Stimulated activated CD4-positive, alpha-beta T cell treated with anti-CD3 and anti-CD28 coated beads, Interleukin-4, amount 100 ng/mL, for 48 hours (primary cell): ENCODE results near the gene OSBPL8.

Experiments
- DNase-seq, 2 donors: peaks; one replicate each; pipeline ENCODE4 v3.0.0-alpha.2; 2020; ENCODE audit warnings: low read depth in 2 of 2

The OSBPL8 gene

DNA sequence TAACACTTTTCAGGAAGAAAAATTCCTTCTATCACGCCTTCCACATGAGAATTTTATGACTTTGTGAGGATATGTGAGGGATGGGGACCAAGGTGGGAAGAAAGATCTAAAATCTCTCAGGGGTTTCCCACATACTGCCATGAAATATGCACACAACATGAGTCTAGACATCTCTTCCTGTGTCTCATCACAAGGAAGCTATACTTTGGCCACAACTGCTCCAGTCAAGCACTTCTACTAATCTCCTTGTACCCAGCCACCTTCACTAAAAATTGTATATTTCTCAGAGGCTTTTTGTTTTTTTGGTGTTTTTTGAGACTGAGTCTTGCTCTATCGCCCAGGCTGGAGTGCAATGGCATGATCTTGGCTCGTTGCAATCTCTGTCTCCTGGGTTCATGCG, 3.2 kb downstream of the OSBPL8 start:
- no peak for DNase-seq

- DNase-seq: no peak
Measured at GRCh38 chr12:76555797-76556196, 3.8 kb downstream of the OSBPL8 start.

DNA sequence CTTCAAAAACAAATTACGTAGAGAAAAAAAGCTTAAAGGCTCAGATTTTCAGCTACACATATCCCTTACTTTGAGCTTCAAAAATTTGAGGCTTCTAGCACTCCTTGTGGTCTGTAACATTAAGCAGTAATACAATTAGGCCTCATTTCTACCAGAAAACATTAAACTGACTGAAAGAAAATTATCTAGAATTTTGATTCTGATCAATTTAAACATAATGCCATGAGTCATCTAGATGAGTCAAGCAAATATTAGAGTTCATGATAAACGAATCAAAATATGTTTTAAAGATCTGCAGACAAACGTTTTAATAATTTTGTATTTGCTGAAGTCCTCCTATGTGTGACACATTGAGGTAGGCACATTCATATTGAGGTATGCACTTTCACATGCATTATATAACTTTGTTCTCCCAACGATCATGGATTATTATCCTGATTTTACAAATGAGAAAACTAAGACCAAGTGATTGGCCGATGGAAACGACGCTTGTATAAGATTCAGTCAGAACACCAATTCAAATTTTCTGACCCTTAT, 4.3 kb downstream of the OSBPL8 start:
- no peak for DNase-seq

- no peak for DNase-seq
Measured at GRCh38 chr12:76554405-76555230, 5.0 kb downstream of the OSBPL8 start.

DNA sequence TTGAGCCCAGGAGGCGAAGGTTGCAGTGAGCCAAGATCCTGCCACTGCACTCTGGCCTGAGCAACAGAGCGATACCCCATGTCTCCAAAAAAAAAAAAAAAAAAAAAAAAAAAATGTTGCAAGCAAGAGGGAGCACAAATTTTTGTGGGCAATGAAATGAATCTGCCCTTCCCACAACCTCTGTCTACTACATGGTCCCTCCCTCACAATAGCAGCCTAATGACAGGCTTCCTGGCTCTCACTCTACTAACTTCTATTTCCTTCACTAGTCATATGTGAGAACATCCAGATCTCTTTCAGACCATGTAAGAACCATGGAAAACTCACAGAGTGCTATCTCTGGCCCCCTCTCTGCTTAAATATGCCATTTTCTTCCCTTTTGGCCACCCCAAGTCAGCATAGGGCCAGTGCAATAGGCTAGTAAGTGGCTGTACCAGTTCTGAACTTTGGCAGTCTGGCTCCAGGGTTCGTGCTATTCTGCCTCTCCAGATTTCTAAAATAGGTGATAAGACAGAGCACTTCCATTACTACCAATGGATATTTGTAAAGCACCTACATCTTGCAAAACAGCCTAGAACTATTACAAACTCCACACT, 7.1 kb downstream of the OSBPL8 start:
- no peak for DNase-seq

- DNase-seq: no peak
Measured at GRCh38 chr12:76551482-76551888, 8.1 kb downstream of the OSBPL8 start.

DNA sequence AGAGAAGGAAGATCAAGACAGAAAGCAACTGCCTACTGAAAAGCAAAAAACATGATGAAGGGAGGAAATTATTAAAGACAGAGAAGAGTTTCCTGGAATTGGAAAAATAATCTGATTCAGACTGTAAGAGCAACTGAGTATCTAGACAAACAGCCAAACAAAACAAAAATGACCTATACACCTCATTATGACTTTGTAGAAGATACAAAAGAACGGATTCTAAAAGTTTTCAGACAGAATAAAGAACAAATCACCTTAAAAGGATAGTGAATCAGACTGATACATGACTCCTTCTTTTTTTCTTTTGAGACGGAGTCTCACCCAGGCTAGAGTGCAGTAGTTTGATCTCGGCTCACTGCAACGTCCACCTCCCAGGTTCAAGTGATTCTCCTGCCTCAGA, 10.4 kb downstream of the OSBPL8 start:
- no peak for DNase-seq

- no peak for DNase-seq
Measured at GRCh38 chr12:76548222-76548837, 11.2 kb downstream of the OSBPL8 start.

DNA sequence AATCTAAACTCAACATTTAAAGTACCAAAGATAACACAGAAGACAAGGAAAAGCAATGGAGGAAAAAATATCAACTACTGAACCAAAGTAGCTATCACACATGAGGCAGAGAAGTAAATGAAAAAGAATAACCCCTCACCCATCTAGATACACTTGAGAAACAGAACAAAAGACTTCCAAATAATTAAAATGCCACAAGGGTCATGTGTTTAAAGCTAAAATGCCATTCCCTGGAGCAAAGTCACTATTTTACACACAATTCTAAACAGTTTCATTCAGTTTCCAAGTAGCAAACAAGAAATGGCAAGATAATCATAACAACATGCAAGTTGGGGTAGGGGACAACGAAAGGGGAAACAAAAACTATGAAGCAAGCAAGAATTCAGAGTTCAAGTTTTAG, 12.0 kb downstream of the OSBPL8 start:
- DNase-seq: no peak

- no peak for DNase-seq
Measured at GRCh38 chr12:76546889-76547288, 12.7 kb downstream of the OSBPL8 start.

- no peak for DNase-seq
Measured at GRCh38 chr12:76545486-76545885, 14.1 kb downstream of the OSBPL8 start.

DNA sequence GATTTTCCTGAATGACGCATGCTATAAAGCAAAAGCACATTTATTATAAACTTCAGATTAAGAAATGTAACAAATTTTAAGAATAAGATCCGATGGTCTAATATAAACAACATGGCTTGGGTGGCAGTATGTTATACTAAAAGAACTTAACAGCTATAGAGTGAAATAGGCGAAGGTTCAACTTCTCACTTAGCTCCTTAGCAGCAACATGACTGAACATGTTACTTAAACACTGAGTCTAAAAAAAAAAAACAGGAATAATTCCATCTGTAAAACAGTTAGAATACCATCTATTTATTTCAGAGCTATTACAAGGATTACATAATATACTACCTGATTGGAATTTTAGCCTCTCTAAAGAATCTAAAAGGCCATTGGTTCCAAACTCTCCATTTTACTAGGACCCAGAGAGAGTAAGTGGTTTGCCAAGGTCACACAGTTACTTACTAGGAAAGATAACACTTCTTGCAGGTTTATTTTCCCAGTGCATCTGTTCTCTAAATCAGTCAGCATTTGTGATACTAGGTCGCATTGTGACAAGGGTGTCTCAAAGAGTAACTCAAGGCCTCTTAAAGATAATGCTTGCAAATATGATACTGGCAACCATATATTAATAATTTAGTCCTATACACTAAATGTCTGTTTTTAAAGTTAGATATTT, 14.8 kb downstream of the OSBPL8 start:
- DNase-seq: no peak

- no peak for DNase-seq
Measured at GRCh38 chr12:76543813-76544347, 15.7 kb downstream of the OSBPL8 start.

DNA sequence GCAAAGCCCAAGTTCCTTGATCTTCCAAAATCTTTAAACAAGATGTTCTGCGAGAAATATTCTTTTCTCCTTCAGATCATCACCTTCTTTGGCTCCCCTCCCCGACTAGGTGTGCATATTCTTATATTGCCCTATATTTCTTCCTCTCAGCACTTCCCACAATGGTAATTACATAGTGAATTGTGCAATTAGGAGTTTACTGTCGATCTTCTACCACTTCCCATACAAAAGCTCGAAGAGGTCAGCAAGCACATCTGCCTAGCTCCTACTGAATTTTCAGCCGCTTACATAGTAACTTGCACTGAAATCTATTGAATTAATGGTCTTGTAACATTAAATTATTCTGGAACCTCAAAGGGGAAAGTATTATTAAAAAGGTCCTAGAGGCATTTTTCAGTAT, 16.7 kb downstream of the OSBPL8 start:
- no peak for DNase-seq

- no peak for DNase-seq
Measured at GRCh38 chr12:76539727-76540126, 19.8 kb downstream of the OSBPL8 start.

GRCh38 chr12:76537923-76538322, 21.6 kb downstream of the OSBPL8 start:
- DNase-seq: no peak

DNA sequence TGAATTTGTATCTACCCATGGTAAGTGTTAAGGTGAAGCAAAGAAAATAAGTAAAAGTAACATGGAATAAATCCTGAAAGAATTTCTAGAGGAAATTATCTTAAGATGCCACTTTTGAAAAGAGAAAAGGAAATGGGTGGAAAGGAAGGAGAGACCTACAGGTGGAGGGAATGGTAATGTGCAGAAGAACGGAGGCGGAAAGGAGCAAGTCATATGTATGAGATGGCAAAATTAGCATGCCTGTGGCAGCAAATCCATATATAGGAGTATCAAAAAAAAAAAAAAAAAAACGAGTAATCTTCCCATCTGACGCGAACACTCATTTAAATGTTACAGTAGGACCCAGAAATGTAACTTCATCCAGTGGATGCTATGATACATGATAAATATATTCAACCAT, 23.0 kb downstream of the OSBPL8 start:
- no peak for DNase-seq

DNA sequence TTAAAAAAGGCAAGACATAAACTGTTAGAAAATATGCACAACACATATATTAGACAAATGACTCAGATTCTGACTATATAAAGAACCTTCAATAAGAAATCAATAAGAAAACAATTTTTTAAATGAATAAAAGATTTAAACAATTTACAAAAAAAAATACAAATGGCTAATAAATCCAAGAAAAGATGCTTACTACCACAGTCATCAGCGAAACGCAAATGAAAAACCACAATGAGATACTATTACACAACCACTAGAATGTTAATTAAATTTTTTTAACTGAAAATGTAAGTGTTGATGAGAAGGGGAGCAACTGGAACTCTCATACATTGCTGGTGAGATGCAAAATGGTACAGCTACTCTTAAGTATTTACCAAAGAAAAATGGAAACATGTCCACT, 24.4 kb downstream of the OSBPL8 start:
- DNase-seq: no peak

DNA sequence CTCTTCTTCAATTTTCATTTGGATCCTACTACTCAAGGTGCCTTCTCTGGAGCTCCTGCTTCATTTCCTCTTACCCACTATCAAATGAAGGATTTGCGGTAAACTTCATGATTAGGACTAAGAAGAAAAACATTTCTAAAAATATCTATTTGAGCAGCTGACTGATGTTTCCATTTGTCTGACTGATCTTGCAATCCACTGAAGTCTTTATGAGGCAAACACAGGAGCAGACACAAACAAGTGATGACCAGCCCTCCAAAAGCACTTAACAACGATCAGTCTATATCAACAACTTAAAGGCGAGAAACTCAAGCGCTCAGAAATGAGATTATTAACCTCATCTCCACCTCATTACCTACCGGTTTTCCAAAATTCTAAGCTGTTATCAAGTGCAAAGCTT, 26.2 kb downstream of the OSBPL8 start:
- DNase-seq: no peak

DNA sequence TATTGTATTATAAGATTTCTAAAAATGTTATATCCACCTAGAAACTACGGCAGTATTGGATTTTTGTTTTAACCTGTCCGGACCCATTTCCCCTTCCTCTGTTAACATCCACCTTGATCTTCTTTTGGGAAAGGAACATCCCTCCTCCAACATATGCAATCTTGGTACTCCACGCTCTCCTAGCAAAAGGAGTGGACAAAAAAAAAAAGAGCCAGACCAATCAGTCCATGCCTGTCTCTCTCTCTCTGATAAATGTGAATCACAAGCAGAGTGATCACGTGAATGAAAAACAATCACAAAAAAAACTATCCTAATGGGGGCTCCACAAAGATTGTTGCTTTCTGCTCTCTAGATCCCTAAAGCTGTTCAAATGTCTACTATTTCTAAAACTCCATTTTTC, 27.1 kb downstream of the OSBPL8 start:
- DNase-seq: no peak

DNA sequence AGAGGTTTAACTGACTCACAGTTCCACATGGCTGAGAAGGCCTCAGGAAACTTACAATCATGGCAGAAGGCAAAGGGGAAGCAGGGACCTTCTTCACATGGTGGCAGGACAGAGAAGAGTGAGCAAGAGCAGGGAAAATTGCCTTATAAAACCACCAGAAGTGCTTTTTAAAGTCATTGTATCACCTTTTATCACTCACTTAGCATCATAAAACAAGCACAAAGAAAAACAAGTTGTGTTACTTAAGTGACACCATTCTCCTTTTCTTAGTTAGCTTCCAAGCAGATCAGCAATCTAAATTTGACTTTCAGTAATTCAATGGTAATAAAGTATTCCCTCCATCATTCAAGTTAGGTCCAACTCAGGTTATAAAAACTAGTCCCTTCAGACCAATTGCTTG, 28.5 kb downstream of the OSBPL8 start:
- no peak for DNase-seq

DNA sequence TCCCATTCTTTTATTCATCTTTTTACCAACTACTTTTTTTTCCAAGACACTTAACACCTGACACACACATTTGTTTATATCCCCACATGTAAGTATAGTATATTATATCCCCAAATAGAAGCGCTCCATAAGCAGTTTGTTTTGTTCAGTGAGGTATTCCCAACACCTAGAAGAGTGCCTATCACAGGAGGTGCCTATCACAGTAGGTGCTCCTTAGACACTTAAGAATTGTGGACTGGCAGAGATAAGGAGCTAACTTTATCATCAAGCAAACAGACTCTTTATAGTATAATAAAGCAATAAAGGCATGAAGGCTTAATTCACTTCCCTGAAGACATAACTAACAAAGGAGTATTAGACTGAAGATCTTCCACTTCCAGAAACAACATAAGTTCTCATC, 29.1 kb downstream of the OSBPL8 start:
- DNase-seq: no peak
